ENCODE results near the gene USP24.

Gene USP24

DNA sequence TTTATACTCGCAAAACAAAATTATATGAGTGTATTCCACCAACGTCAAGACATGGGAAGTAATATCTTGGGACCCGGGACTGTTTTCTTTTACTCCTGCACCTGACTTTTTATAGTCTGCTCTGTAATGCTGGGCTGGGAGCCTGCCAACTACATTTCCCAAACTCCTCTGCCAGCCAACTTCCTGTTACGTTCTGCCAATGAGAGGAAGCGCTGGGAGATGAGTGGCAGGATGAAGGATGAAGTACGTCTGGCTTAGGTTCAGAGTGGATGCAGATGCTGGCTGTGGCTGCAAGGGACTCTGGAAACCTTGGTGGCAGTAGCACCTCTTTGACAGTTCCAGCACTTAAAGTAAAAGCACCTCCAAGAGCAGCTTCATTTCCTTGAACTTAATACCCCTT, 59.6 kb downstream of the USP24 start:
- DNase-seq: no peak

DNA sequence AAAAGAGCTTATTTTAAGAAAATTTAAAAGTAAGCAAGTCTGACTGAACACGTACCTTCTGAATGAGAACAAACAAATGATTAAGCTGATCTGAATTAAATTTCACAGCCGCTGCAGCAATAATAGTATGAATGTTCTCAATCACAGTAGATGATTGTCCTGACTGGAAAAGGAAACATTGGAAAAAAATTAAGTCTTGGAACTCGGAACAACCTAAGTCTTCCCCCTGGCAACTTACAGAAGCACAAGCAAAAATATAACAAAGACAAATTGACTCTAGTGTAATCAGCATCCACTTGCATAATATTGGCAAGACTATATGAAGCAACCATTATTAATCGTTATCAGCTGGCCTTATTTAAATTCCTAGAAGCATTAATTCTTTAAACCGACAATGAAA, 60.5 kb downstream of the USP24 start:
- DNase-seq: no peak

GRCh38 chr1:55153031-55153430, 62.1 kb downstream of the USP24 start:
- DNase-seq: no peak

DNA sequence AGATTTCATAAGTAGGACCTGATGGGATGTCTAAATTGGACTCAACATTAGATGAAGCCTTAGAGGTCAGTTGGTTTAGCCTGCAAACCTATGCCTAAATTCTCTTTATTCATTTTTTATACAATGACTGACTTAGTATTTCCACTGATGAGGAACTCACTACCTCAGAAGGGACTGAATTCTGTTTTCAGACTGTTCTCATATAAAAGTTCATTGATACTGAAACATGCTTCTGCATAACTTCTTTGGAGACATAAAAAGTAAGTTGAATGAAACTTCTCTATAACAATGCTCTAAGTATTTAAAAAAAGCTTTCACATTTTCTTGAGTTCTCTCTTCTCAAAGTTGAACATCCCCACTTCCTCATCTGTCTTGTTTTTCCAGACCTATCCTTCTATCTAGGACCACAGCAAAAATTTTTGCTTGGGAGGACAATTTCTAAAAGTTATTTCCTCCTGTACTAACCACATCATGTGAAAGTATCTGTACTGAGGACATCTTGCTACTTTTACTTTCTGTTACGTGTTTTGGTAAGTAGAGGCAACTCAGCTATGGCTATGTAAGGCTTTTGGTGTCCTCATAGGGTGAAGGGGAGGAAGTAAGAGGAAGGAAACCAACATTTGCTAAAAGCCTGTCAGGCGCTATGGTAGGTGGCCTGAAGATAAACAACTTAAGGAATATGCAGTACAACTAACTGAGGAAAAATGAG, 64.1 kb downstream of the USP24 start:
- DNase-seq: no peak

- no peak for DNase-seq
These were observed 66.5 kb downstream of the USP24 start for GRCh38 chr1:55148676-55149075.

GRCh38 chr1:55147524-55147923, 67.6 kb downstream of the USP24 start:
- DNase-seq: no peak

DNA sequence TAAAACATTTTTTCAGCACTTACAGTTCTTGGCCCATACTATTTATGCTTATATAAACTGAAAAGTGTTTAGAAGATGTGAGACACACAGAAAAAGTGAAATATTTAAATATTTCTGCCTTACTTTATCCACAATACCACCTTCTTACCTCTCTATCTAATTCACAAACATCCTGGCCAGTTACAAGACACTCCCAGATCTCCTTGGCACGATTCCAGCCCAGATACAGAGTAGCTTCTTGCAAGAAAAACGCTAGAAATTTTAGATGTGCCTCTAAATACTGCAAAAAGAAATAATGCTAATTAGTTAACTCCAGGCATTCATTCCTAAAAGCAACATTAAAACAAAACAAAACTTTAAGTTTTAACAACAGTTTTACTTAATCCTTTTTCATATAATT, 68.4 kb downstream of the USP24 start:
- DNase-seq: no peak

GRCh38 chr1:55144886-55145285, 70.3 kb downstream of the USP24 start:
- DNase-seq: no peak

DNA sequence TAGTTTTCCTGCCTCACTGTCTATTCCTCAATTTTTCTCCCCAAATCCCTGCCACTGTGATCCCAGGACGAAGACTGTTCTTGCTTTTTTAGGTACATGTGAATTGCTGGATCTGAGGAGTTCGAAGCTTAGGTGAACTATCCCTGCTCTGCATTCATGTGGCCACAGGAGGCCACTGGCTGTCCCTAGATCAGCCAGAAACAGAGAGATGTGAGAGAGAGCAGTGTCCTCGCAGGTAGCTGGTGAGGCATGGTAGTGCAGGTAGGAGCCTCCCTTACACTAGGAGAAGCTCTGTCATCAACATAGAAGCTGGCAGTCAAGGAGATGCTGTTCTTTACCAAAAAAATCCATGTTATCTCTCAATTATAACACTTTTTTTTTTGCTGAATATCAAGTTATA, 71.5 kb downstream of the USP24 start:
- peak in 1 of 2 experiments; percentile 18 for DNase-seq

- DNase-seq: no peak
These were observed 73.8 kb downstream of the USP24 start for GRCh38 chr1:55141295-55141893.

DNA sequence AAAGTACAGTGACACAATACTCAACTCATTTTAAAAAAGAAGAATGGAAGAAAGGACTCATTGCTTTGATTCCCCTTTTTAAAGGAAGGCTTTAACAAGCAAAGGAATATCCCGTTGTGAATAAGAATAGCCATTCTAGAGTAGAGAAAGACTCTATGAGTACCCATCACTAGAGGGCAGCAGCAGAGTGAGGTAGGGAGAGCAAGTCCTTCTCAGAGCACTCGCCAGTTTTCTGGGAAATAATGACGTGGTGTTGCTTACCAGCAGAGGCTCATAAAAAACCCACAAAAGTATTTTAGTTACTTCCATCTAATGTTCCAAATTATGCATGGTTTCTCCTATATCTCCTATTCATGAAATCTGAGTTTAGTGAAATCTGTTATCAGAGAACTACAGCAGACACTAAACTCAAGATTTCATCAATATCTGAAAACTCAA, 74.6 kb downstream of the USP24 start:
- peak; percentile 11 to 71 for DNase-seq

GRCh38 chr1:55140137-55140536, 75.0 kb downstream of the USP24 start:
- DNase-seq: no peak

GRCh38 chr1:55138823-55139222, 76.3 kb downstream of the USP24 start:
- DNase-seq: no peak

- DNase-seq: no peak
These were observed 80.9 kb downstream of the USP24 start for GRCh38 chr1:55134152-55134808.

DNA sequence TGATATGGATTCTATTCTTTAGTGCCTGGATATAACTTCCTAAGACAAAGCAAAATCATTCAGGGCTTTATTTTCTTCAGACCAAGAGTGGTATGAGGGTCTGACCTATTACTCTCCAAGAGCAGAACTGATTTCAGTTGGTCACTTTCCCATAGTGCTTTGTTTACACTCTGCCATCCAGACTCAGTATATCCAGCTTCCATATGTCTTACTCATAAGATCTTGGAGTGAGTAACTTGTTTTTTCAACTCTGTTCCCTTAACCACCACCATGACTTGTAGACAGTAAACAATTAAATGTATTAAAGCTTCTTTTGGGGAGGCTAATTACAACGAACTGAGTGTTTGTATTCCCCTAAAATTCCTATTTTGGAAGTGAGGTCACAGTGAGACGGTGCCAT, 83.4 kb downstream of the USP24 start:
- DNase-seq: no peak

GRCh38 chr1:55131218-55131617, 83.9 kb downstream of the USP24 start:
- no peak for DNase-seq

- DNase-seq: no peak
These were observed 85.9 kb downstream of the USP24 start for GRCh38 chr1:55129194-55129728.

DNA sequence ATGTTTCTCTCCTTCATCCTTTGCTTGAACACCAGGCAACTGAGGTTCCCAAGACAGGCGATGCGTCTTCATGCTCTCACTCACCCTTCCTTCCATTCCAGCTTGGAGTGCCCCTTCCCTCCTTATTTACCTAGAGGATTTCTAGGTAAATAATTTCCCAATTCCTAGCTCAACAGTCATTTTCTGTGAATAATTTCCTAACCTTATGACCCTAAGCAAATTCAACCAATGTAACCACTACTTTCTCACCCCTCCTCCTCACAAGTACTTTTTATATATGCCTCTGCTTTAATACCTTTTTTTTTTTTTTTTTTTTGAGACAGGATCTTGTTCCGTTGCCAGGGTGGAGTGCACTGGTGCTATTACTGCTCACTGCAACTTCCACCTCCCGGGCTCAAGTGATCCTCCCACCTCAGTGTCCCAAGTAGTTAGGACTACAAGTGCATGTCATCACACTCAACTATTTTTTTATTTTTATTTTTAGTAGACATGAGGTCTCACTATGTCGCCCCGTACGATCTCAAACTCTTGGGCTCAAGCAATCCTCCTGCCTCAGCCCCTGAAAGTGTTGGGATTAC, 86.7 kb downstream of the USP24 start:
- no peak for DNase-seq

GRCh38 chr1:55127827-55128343, 87.3 kb downstream of the USP24 start:
- DNase-seq: no peak

DNA sequence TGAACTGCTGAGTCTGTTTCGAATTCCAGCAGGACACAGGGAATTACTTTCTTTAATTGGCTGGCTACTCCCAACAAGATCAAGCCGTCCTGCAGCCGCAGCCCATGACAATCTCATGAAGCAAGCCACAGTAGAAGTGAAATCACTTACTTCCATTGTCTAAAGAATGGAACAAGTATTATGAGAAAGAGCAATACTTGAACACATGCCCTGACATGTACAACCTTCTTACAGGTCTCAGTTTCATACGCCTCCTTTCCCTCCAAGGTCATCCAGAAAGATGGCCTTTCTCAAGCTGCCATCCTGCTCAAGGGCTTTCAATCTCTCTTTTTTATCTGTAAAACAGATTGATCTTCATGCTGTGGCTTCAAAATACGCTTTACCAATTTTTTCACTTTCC, 90.7 kb downstream of the USP24 start:
- no peak for DNase-seq

- no peak for DNase-seq
These were observed 94.6 kb downstream of the USP24 start for GRCh38 chr1:55120538-55120937.

GRCh38 chr1:55118651-55119329, 96.4 kb downstream of the USP24 start:
- no peak for DNase-seq

- DNase-seq: no peak
These were observed 97.2 kb downstream of the USP24 start for GRCh38 chr1:55117941-55118340.

Data from SW 1271 (cell line).